Activated naive CD4-positive, alpha-beta T cell treated with anti-CD3 and anti-CD28 coated beads for 36 hours (primary cell): ENCODE data around the gene KCP. TPM values are rescaled to one million over a fixed set of nuclear protein-coding genes. Genes with fewer than 3 reads are reported as not detected.

Experiments used
- CTCF ChIA-PET: fragments of 350-600 bp; sonication (Branson Sonifier 250); formaldehyde crosslinking; loops from one replicate; lab custom pipeline; 2021; ENCODE audit warnings: antibody characterized with exemption; lab: Charles Lee
- DNase-seq: peaks from one replicate; pipeline ENCODE4 v3.0.0-alpha.2; 2020
- H3K27ac Mint-ChIP-seq: one replicate; pipeline ENCODE4 v1.8.0; 2021; ENCODE audit warnings: mild to moderate bottlenecking, mixed read lengths
- H3K27me3 Mint-ChIP-seq: one replicate; pipeline ENCODE4 v1.8.0; 2021; ENCODE audit warnings: low read depth, mixed read lengths
- H3K36me3 Mint-ChIP-seq: one replicate; pipeline ENCODE4 v1.8.0; 2021; ENCODE audit warnings: low read depth, mixed read lengths
- H3K4me1 Mint-ChIP-seq: one replicate; pipeline ENCODE4 v1.8.0; 2021; ENCODE audit warnings: low read depth, mixed read lengths
- H3K4me3 Mint-ChIP-seq: one replicate; pipeline ENCODE4 v1.8.0; 2021; ENCODE audit warnings: mild to moderate bottlenecking, moderate library complexity, mixed read lengths
- H3K9me3 Mint-ChIP-seq: one replicate; pipeline ENCODE4 v1.8.0; 2021; ENCODE audit warnings: mixed read lengths
- intact Hi-C: fragments of 100-400 bp; cut with micrococcal nuclease; formaldehyde crosslinking; loops from one replicate; pipeline ENCODE4 v1.15.1; 2023
- total RNA-seq, 2 experiments: library from RNA; stranded (reverse); gene quantifications; one replicate each; pipeline ENCODE4 v1.2.3, GENCODE V29; 2021

The KCP gene
- total RNA-seq, 2 experiments from 2014 or later = not detected

- CTCF ChIA-PET = interaction anchor here (0.6 to 1.0 kb wide), 3 partner anchors 103 to 377 kb away, joined by 3 read pairs; no protein-coding TSS in a partner anchor
- Mint-ChIP-seq H3K9me3 (no peaks in the 10 kb centered on the region), H3K36me3 (no peaks in the 10 kb centered on the region), H3K27me3 (peaks cover 32% of the 10 kb centered on the region), H3K4me3 (no peak overlapping the region), H3K4me1 (no peaks in the 10 kb centered on the region), H3K27ac (no peak overlapping the region)
- DNase-seq = no peak
- intact Hi-C loops = no loop called here
Measured at GRCh38 chr7:128906766-128907559, 3.5 kb downstream of the KCP start.

- intact Hi-C loops = no loop called here
Measured at GRCh38 chr7:128906001-128906765, 4.3 kb downstream of the KCP start.

GRCh38 chr7:128904381-128905197, 5.9 kb downstream of the KCP start:
- intact Hi-C loops = loop anchor here (1.0 to 2.0 kb wide), 4 partner anchors 59 to 366 kb away; no protein-coding TSS in a partner anchor
- Mint-ChIP-seq H3K4me1 (no peaks in the 10 kb centered on the region), H3K9me3 (no peaks in the 10 kb centered on the region), H3K27ac (no peak overlapping the region), H3K36me3 (no peaks in the 10 kb centered on the region), H3K4me3 (no peak overlapping the region), H3K27me3 (peaks cover 15% of the 10 kb centered on the region)
- CTCF ChIA-PET = interaction anchor here (1.4 to 2.7 kb wide), 3 partner anchors 21 to 187 kb away, joined by 4 to 21 read pairs (median 6); no protein-coding TSS in a partner anchor
- peak; percentile 42 for DNase-seq

More at GRCh38 chr7:128906001-128906765, 4.3 kb downstream of the KCP start:
- no peaks in the 10 kb centered on the region for H3K4me1 Mint-ChIP-seq
- H3K36me3 Mint-ChIP-seq = no peaks in the 10 kb centered on the region
- DNase-seq = no peak
- H3K9me3 Mint-ChIP-seq = no peaks in the 10 kb centered on the region
- peaks cover 26% of the 10 kb centered on the region for H3K27me3 Mint-ChIP-seq
- H3K4me3 Mint-ChIP-seq = no peak overlapping the region
- H3K27ac Mint-ChIP-seq = no peak overlapping the region
- CTCF ChIA-PET = interaction anchor here (0.7 kb wide), 1 partner anchor 104 kb away, joined by 3 read pairs; no protein-coding TSS in a partner anchor

GRCh38 chr7:128903621-128904361, 6.7 kb downstream of the KCP start:
- H3K36me3 Mint-ChIP-seq = no peaks in the 10 kb centered on the region

GRCh38 chr7:128902761-128903585, 7.5 kb downstream of the KCP start:
- no peak overlapping the region for H3K27ac Mint-ChIP-seq
- no peaks in the 10 kb centered on the region for H3K4me1 Mint-ChIP-seq
- H3K36me3 Mint-ChIP-seq = peaks cover 2% of the 10 kb centered on the region
- H3K4me3 Mint-ChIP-seq = no peak overlapping the region
- intact Hi-C loops = no loop called here
- H3K9me3 Mint-ChIP-seq = peaks cover 6% of the 10 kb centered on the region
- H3K27me3 Mint-ChIP-seq = peaks cover 10% of the 10 kb centered on the region
- CTCF ChIA-PET = interaction anchor here (0.6 to 2.7 kb wide), 7 partner anchors 20 to 422 kb away, joined by 3 to 21 read pairs (median 4); no protein-coding TSS in a partner anchor
- DNase-seq = no peak

More at GRCh38 chr7:128903621-128904361, 6.7 kb downstream of the KCP start:
- DNase-seq = no peak
- intact Hi-C loops = loop anchor here (1.0 to 2.0 kb wide), 4 partner anchors 60 to 367 kb away; no protein-coding TSS in a partner anchor
- peaks cover 2% of the 10 kb centered on the region for H3K9me3 Mint-ChIP-seq
- CTCF ChIA-PET = interaction anchor here (0.6 to 2.7 kb wide), 5 partner anchors 21 to 421 kb away, joined by 3 to 21 read pairs (median 4); no protein-coding TSS in a partner anchor
- no peak overlapping the region for H3K27ac Mint-ChIP-seq
- no peak overlapping the region for H3K4me3 Mint-ChIP-seq
- H3K4me1 Mint-ChIP-seq = no peaks in the 10 kb centered on the region
- H3K27me3 Mint-ChIP-seq = peaks cover 8% of the 10 kb centered on the region

- DNase-seq = no peak
- Mint-ChIP-seq H3K4me1 (no peaks in the 10 kb centered on the region), H3K36me3 (peaks cover 2% of the 10 kb centered on the region), H3K27me3 (peaks cover 5% of the 10 kb centered on the region), H3K27ac (no peak overlapping the region), H3K4me3 (no peak overlapping the region), H3K9me3 (peaks cover 6% of the 10 kb centered on the region)
- CTCF ChIA-PET = interaction anchor here (0.9 to 1.7 kb wide), 2 partner anchors 17 to 192 kb away, joined by 3 to 11 read pairs; no protein-coding TSS in a partner anchor
- intact Hi-C loops = no loop called here
Measured at GRCh38 chr7:128900237-128900636, 10.3 kb downstream of the KCP start.

- DNase-seq = no peak
- intact Hi-C loops = no loop called here
- peaks cover 2% of the 10 kb centered on the region for H3K36me3 Mint-ChIP-seq
- CTCF ChIA-PET = interaction anchor here (0.9 to 1.7 kb wide), 2 partner anchors 16 to 192 kb away, joined by 3 to 11 read pairs; no protein-coding TSS in a partner anchor
- peaks cover 6% of the 10 kb centered on the region for H3K9me3 Mint-ChIP-seq
- no peak overlapping the region for H3K27ac Mint-ChIP-seq
- H3K27me3 Mint-ChIP-seq = peaks cover 5% of the 10 kb centered on the region
- no peak overlapping the region for H3K4me3 Mint-ChIP-seq
- H3K4me1 Mint-ChIP-seq = no peaks in the 10 kb centered on the region
Measured at GRCh38 chr7:128899392-128899791, 11.1 kb downstream of the KCP start.

- Mint-ChIP-seq H3K4me1 (no peaks in the 10 kb centered on the region), H3K36me3 (peaks cover 2% of the 10 kb centered on the region), H3K27me3 (peaks cover 10% of the 10 kb centered on the region), H3K27ac (no peak overlapping the region), H3K4me3 (no peak overlapping the region), H3K9me3 (peaks cover 6% of the 10 kb centered on the region)
- intact Hi-C loops = no loop called here
- DNase-seq = no peak
- CTCF ChIA-PET = no interaction called here
Measured at GRCh38 chr7:128895320-128895719, 15.2 kb downstream of the KCP start.

GRCh38 chr7:128894101-128894440, 16.4 kb downstream of the KCP start:
- Mint-ChIP-seq H3K4me1 (no peaks in the 10 kb centered on the region), H3K9me3 (peaks cover 4% of the 10 kb centered on the region), H3K27me3 (peaks cover 17% of the 10 kb centered on the region), H3K27ac (no peak overlapping the region), H3K4me3 (no peak overlapping the region), H3K36me3 (peaks cover 2% of the 10 kb centered on the region)
- CTCF ChIA-PET = interaction anchor here (0.7 to 1.2 kb wide), 2 partner anchors 159 to 270 kb away, joined by 3 to 4 read pairs; no protein-coding TSS in a partner anchor
- intact Hi-C loops = no loop called here
- no peak for DNase-seq

- no peaks in the 10 kb centered on the region for H3K4me1 Mint-ChIP-seq
- H3K36me3 Mint-ChIP-seq = peaks cover 1% of the 10 kb centered on the region
- peaks cover 3% of the 10 kb centered on the region for H3K9me3 Mint-ChIP-seq
- H3K27me3 Mint-ChIP-seq = peaks cover 16% of the 10 kb centered on the region
- DNase-seq = no peak
- CTCF ChIA-PET = interaction anchor here (1.2 kb wide), 1 partner anchor 271 kb away, joined by 4 read pairs; no protein-coding TSS in a partner anchor
- H3K27ac Mint-ChIP-seq = no peak overlapping the region
- H3K4me3 Mint-ChIP-seq = no peak overlapping the region
- intact Hi-C loops = no loop called here
Measured at GRCh38 chr7:128893251-128894100, 17.0 kb downstream of the KCP start.
